Neural crest cell (in vitro differentiated cells): ENCODE measurements around the gene BTBD7. TPM values are rescaled to one million over a fixed set of nuclear protein-coding genes. Genes with fewer than 3 reads are reported as not detected.

Experiments used
- DNase-seq: peaks from one replicate; pipeline ENCODE4 v3.0.0; 2021; ENCODE audit warnings: low read depth, mixed read lengths, low spot score
- H3K27ac Mint-ChIP-seq: one replicate; pipeline ENCODE4 v1.8.0; 2021; ENCODE audit warnings: mild to moderate bottlenecking, mixed read lengths; ENCODE audit not compliant: unreplicated experiment
- H3K27me3 Mint-ChIP-seq: 2 replicates; pipeline ENCODE4 v1.8.0; 2021; ENCODE audit warnings: low read depth, mild to moderate bottlenecking, mixed read lengths
- H3K36me3 Mint-ChIP-seq: 2 replicates; pipeline ENCODE4 v1.8.0; 2021; ENCODE audit warnings: low read depth, mild to moderate bottlenecking, mixed read lengths
- H3K4me1 Mint-ChIP-seq: 2 replicates; pipeline ENCODE4 v1.8.0; 2021; ENCODE audit warnings: mixed read lengths
- H3K4me3 Mint-ChIP-seq: one replicate; pipeline ENCODE4 v1.8.0; 2021; ENCODE audit warnings: mild to moderate bottlenecking, mixed read lengths
- H3K9me3 Mint-ChIP-seq: 2 replicates; pipeline ENCODE4 v1.8.0; 2021; ENCODE audit warnings: mixed read lengths
- CTCF ChIP-seq: fragments of 200-600 bp; sonication (generic); conservative IDR thresholded peaks from 2 replicates; pipeline ENCODE4 v1.5.0; 2021; ENCODE audit warnings: antibody characterized with exemption, mild to moderate bottlenecking
- total RNA-seq: library from RNA; stranded (reverse); gene quantifications from 2 replicates; pipeline ENCODE4 v1.2.1, GENCODE V29; 2021

BTBD7 gene
- total RNA-seq, 1 donor from 2014 or later = 38.0 TPM

DNA sequence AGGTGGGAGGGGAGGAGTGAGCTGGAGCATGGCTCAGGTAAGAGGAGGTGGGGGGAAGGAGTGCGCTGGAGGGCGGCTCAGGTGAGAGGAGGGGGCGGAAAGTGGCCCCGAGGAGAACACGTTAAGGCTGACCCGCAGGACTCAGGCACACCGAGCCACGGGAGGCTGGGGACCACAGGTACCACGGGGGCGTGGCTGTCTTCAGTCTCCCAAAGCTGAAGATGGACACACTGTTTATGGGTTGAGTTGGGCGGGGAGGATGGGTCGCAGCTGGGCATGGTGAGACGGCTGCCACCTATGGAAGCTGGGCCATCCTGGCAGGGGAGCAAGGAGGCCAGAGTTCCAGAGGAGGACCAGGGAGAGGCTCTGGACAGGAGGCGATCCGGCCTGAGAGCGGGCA lies 102.3 kb downstream of the BTBD7 start:
- no peaks in the 10 kb centered on the region for H3K9me3 Mint-ChIP-seq
- TF ChIP-seq CTCF = no peak
- DNase-seq = no peak
- H3K27ac Mint-ChIP-seq = peak overlapping the region; percentile 91
- H3K36me3 Mint-ChIP-seq = peaks cover 24% of the 10 kb centered on the region
- no peaks in the 10 kb centered on the region for H3K4me1 Mint-ChIP-seq
- H3K4me3 Mint-ChIP-seq = no peak overlapping the region
- H3K27me3 Mint-ChIP-seq = no peaks in the 10 kb centered on the region

DNA sequence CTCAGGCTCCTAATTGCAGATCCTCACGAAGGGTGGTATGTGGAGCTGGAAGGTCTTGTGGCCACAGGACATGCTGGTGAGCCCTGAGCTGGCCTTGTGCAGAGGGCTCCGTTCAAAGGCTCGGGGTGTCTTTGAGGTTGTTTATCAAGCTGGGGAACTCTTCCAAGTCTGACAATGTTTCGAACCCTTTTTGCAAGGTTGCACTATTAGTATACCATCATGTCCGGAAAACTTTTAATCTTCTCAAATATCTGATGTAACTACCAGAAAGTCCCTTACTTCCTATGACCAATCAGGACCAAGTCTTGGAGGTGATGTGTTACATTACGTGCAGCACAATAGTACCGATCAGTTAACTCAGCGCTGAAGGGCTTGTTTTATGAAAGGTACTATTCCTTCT lies 104.3 kb downstream of the BTBD7 start:
- Mint-ChIP-seq H3K27me3 (no peaks in the 10 kb centered on the region), H3K27ac (no peak overlapping the region), H3K9me3 (no peaks in the 10 kb centered on the region), H3K4me1 (no peaks in the 10 kb centered on the region), H3K36me3 (peaks cover 30% of the 10 kb centered on the region), H3K4me3 (no peak overlapping the region)
- DNase-seq = no peak
- no peak for TF ChIP-seq CTCF

- Mint-ChIP-seq H3K4me3 (no peak overlapping the region), H3K36me3 (peaks cover 35% of the 10 kb centered on the region), H3K4me1 (no peaks in the 10 kb centered on the region), H3K27me3 (no peaks in the 10 kb centered on the region), H3K27ac (no peak overlapping the region), H3K9me3 (no peaks in the 10 kb centered on the region)
- DNase-seq = no peak
- TF ChIP-seq CTCF = no peak
These were observed 109.3 kb downstream of the BTBD7 start for GRCh38 chr14:93223565-93223964.

GRCh38 chr14:93220509-93220908 lies 112.3 kb downstream of the BTBD7 start:
- DNase-seq = no peak
- no peak overlapping the region for H3K27ac Mint-ChIP-seq
- H3K27me3 Mint-ChIP-seq = no peaks in the 10 kb centered on the region
- H3K9me3 Mint-ChIP-seq = no peaks in the 10 kb centered on the region
- no peaks in the 10 kb centered on the region for H3K4me1 Mint-ChIP-seq
- no peak overlapping the region for H3K4me3 Mint-ChIP-seq
- H3K36me3 Mint-ChIP-seq = peaks cover 15% of the 10 kb centered on the region
- TF ChIP-seq CTCF = no peak

DNA sequence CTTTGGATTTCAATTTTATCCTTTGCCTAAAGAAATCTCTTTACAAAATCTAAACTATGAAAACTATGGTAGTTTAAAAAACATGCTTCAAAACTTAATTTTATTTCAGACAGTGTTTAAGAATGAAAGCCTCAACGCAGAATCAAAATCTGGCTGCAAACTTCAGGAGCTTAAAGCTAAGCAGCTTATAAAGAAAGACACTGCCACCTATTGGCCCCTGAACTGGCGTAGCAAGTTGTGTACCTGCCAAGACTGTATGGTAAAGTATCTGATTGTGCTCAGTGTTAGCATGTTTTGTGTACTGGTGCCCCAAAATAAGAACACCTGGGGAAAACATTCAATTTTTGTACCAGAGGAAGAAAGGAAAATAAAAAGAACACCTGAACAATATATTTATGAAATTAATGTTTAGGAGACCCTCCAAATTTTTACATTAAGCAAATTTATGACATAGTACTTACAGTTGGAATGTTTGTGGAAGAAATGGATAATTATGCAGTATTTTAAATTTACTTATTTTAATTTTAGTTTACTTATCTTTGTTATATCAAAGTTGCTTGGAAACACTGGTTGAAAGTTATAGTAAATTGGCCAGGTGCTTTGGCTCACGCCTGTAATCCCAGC lies 113.6 kb downstream of the BTBD7 start:
- no peak for DNase-seq
- H3K27ac Mint-ChIP-seq = no peak overlapping the region
- H3K36me3 Mint-ChIP-seq = peaks cover 13% of the 10 kb centered on the region
- no peaks in the 10 kb centered on the region for H3K27me3 Mint-ChIP-seq
- peak; percentile 70 for TF ChIP-seq CTCF
- no peaks in the 10 kb centered on the region for H3K9me3 Mint-ChIP-seq
- H3K4me1 Mint-ChIP-seq = no peaks in the 10 kb centered on the region
- H3K4me3 Mint-ChIP-seq = no peak overlapping the region
